Small intestine (tissue), 7 donors: ENCODE results near the gene ARTN. TPM values are rescaled to one million over a fixed set of nuclear protein-coding genes. Genes with fewer than 3 reads are reported as not detected.

Source experiments
- DNase-seq, 2 donors: peaks; one replicate each; pipeline versions ENCODE4 v3.0.0 to v3.0.0-alpha.2; 2013
- FAIRE-seq: peaks from 2 replicates; lab custom pipeline; 2012; peaks lifted over from hg19 to GRCh38; lab: Jason Lieb, UNC
- H3K27ac ChIP-seq, 3 donors: one replicate each; pipeline ENCODE4 v1.5.1; 2013; ENCODE audit warnings: low read length in 2 of 3, mild to moderate bottlenecking in 2 of 3, control low read depth in 1 of 3, inconsistent platforms in 1 of 3, low read depth in 1 of 3, moderate library complexity in 1 of 3
- H3K27me3 ChIP-seq, 3 donors: one replicate each; pipeline ENCODE4 v1.6.1; 2013; ENCODE audit warnings: low read length in 3 of 3, inconsistent platforms in 1 of 3; ENCODE audit not compliant: control insufficient read depth in 3 of 3, insufficient read depth in 3 of 3
- H3K36me3 ChIP-seq, 3 donors: one replicate each; pipeline ENCODE4 v1.6.1; 2013; ENCODE audit warnings: low read length in 3 of 3, inconsistent platforms in 1 of 3, low read depth in 1 of 3, mild to moderate bottlenecking in 1 of 3, moderate library complexity in 1 of 3; ENCODE audit not compliant: control insufficient read depth in 3 of 3, insufficient read depth in 2 of 3
- H3K4me1 ChIP-seq, 3 donors: one replicate each; pipeline ENCODE4 v1.6.1; 2013; ENCODE audit warnings: low read length in 2 of 3, inconsistent platforms in 1 of 3, low read depth in 1 of 3, mild to moderate bottlenecking in 1 of 3, moderate library complexity in 1 of 3; ENCODE audit not compliant: control insufficient read depth in 3 of 3, insufficient read depth in 2 of 3
- H3K4me3 ChIP-seq, 3 donors: one replicate each; pipeline ENCODE4 v1.5.1; 2013; ENCODE audit warnings: low read length in 3 of 3, control low read depth in 1 of 3, inconsistent platforms in 1 of 3, low read depth in 1 of 3, mild to moderate bottlenecking in 1 of 3, moderate library complexity in 1 of 3
- H3K9me3 ChIP-seq, 2 donors: one replicate each; pipeline ENCODE4 v1.6.1; 2013; ENCODE audit warnings: low read depth in 1 of 2, low read length in 1 of 2; ENCODE audit not compliant: control insufficient read depth in 2 of 2, insufficient read depth in 1 of 2
- WGBS, 3 donors: extraction: QIAGEN DNeasy Blood & Tissue Kit; methylation state at CpG; one replicate each; pipeline ENCODE4 v1.1.7; 2013; 5-methylcytosine and 5-hydroxymethylcytosine counted together
- polyA plus RNA-seq, 4 donors: library from polyadenylated mRNA; stranded (reverse) in 3 of 4; unstranded in 1 of 4; fragments of 200-250 nt in 3 of 4; fragments of 120-200 nt in 1 of 4; gene quantifications; one replicate each; pipeline versions ENCODE4 v1.2.1 to v1.2.3, GENCODE V29; 2013
- donor health status: healthy with polysubstance abuse.
- donor health status: control.
- donor health status: control.
- donor health status: Bipolar disorder and iron deficiency.
- donor health status: healthy.

ARTN gene
- polyA plus RNA-seq, 4 donors, result 0.81 to 1.2 (median 0.83) TPM; not detected in 1

GRCh38 chr1:43956234-43956633 is 22.6 kb downstream of the ARTN start:
- H3K27ac ChIP-seq, result no peak overlapping the region
- DNase-seq, result no peak
- WGBS, 3 donors, result 97% methylated on average over 8 of the region's 8 CpGs
- no peaks in the 10 kb centered on the region for H3K4me1 ChIP-seq
- H3K9me3 ChIP-seq, result no peaks in the 10 kb centered on the region
- peaks cover 3 to 54% (median 6%) of the 10 kb centered on the region in 3 donors for H3K36me3 ChIP-seq
- no peaks in the 10 kb centered on the region for H3K27me3 ChIP-seq
- H3K4me3 ChIP-seq, result no peak overlapping the region
- FAIRE-seq, result no peak

DNA sequence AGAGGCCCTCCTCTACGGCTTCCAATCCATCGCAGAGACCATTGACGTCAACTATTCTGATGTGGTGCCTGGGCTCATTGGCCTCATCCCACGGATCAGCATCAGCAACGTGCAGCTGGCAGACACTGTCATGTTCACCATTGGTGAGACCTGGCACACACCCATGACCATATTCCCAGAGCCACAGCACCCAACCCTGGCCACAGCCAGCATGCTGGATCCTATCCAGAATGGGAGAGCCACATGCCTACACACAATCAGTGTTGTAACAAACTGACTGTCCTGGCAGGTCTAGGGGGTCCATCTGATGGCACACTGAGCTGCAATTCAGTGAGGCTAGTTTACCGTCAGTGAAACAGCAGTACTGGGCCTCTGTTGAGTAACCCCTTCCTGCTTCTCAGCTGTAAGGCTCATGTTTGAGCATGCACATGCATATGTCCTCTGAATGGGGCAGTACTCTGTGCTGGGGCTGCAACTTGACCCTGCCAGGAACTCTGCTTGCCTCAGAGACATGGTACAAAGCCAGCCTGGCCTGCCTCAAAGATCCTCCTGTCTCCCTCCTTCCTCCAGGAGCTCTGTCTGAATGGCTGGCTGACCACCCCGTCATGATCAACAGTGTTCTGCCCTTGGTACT is 23.9 kb downstream of the ARTN start:
- WGBS, 3 donors, result 89 to 91% (median 91%) methylated on average over 7 of the region's 7 CpGs
- Histone ChIP-seq H3K27me3 (no peaks in the 10 kb centered on the region), H3K4me1 (no peaks in the 10 kb centered on the region), H3K27ac (no peak overlapping the region), H3K9me3 (no peaks in the 10 kb centered on the region), H3K36me3 (peaks cover 6 to 64% (median 9%) of the 10 kb centered on the region in 3 donors), H3K4me3 (no peak overlapping the region)
- DNase-seq, result no peak
- FAIRE-seq, result no peak

DNA sequence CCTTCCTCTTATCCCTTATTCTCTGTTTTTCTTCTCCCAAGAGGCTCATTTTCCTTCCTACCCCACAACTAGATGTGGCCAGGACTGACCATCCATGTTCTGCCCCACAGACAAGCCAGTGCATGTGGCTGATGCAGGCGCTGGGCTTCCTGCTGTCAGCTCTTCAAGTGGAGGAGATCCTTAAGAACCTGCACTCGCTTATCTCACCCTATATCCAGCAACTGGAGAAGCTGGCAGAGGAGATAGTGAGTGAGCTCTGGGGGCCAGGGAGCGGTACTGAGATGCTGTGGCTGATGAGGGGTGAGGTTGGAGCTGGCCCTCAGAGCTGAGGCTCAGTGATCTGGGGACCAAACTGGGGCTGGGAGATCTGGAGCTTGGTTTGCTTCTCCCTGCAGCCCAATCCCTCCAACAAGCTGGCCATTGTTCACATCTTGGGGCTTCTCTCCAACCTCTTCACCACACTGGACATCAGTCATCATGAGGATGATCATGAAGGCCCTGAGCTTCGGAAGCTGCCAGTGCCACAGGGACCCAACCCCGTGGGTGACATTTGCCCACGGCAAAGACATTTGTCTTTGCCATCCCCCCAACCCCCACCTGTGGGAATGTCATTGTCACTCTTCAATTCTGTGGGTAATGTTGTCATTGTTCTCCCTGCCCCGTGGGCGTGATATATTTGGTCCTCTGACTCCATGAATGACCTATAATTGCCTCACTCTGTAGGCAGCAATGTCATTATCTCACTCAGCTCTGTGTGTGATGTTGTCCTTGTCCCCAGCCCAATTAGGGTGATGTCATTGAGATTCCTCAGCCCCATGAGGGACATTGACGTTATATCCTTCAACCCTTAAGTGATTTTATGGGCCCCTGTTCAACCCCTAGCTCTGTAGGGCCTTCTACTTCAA is 25.0 kb downstream of the ARTN start:
- H3K27me3 ChIP-seq, result no peaks in the 10 kb centered on the region
- peaks cover 6 to 64% (median 12%) of the 10 kb centered on the region in 3 donors for H3K36me3 ChIP-seq
- FAIRE-seq, result no peak
- no peaks in the 10 kb centered on the region for H3K9me3 ChIP-seq
- no peak for DNase-seq
- WGBS, 3 donors, result 90 to 93% (median 92%) methylated on average over 9 of the region's 9 CpGs
- no peak overlapping the region for H3K27ac ChIP-seq
- no peak overlapping the region for H3K4me3 ChIP-seq
- no peaks in the 10 kb centered on the region for H3K4me1 ChIP-seq

DNA sequence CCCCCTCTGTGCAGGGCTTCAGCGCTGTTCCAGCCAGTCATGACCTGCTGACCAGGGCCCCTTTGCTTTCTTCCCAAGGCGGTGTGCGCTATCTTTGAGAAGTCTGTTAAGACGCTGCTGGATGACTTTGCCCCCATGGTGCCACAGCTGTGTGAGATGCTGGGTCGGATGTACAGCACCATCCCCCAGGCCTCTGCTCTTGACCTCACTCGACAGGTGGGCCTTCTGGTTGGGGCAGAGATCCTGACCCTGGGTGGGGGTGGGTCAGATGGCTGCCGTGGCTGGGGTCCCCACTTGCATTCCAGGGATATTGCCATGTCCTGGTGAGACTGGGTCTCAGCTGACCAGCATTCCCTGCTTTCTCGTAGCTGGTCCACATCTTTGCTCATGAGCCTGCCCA is 27.2 kb downstream of the ARTN start:
- DNase-seq (no peak), FAIRE-seq (no peak)
- Histone ChIP-seq H3K4me3 (no peak overlapping the region), H3K4me1 (no peaks in the 10 kb centered on the region), H3K9me3 (no peaks in the 10 kb centered on the region), H3K27me3 (no peaks in the 10 kb centered on the region), H3K36me3 (peaks cover 6 to 76% (median 12%) of the 10 kb centered on the region in 3 donors), H3K27ac (no peak overlapping the region)
- WGBS, 3 donors, result 94 to 96% (median 95%) methylated on average over 8 of the region's 8 CpGs

DNA sequence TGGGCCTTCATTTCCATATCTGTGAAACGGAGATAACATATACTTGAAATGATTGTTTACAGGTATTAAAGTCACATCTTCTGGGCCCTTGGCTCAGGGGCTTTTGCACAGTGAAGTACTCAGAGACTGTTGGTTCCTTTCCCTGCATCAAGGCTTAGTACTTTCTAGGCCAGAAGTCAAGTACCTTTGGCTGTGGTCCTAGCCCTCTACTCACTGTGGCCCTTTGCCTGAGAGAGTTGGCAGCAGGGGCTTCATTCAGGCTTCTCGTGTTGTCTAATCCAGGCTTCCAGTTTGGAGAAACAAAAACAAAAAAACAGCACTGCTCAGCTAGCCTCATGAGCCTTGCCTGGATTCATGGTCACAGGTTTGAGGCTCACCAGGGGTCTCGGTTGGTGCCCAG is 28.1 kb downstream of the ARTN start:
- peaks cover 6 to 78% (median 8%) of the 10 kb centered on the region in 3 donors for H3K36me3 ChIP-seq
- 81 to 98% (median 91%) methylated on average over 3 of the region's 3 CpGs for WGBS, 3 donors

GRCh38 chr1:43962324-43962723 is 28.7 kb downstream of the ARTN start:
- no peaks in the 10 kb centered on the region for H3K9me3 ChIP-seq
- H3K4me1 ChIP-seq, result no peaks in the 10 kb centered on the region
- H3K4me3 ChIP-seq, result no peak overlapping the region
- 87 to 95% (median 94%) methylated on average over 2 of the region's 2 CpGs for WGBS, 3 donors
- H3K27me3 ChIP-seq, result no peaks in the 10 kb centered on the region
- peaks cover 6 to 78% (median 8%) of the 10 kb centered on the region in 3 donors for H3K36me3 ChIP-seq
- DNase-seq, result no peak
- no peak for FAIRE-seq
- no peak overlapping the region for H3K27ac ChIP-seq

More for the DNA sequence above, 28.1 kb downstream of the ARTN start:
- Histone ChIP-seq H3K4me3 (no peak overlapping the region), H3K9me3 (no peaks in the 10 kb centered on the region), H3K27me3 (no peaks in the 10 kb centered on the region), H3K27ac (no peak overlapping the region), H3K4me1 (no peaks in the 10 kb centered on the region)
- no peak for FAIRE-seq
- DNase-seq, result no peak

DNA sequence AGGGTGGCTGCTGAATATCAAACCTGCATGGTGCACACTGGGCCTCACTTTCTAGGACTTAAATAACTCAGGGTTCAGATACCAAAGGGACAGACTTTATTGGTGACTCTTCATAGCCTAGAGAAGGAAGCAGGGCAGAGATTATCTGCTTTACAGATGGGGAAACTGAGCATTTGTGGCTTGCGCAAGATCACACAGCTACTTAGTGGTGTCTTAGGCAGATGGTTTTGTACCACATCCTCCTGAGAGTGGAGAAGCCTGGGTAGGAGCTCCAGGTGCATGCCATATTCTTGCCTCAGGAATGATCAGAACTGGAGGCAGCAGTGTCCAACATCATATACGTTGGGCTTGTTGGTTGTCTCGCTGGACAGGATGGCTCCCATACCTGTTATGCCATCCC is 29.4 kb downstream of the ARTN start:
- WGBS, 3 donors, result 92 to 98% (median 96%) methylated on average over 3 of the region's 3 CpGs
- H3K27me3 ChIP-seq, result no peaks in the 10 kb centered on the region
- no peak overlapping the region for H3K4me3 ChIP-seq
- FAIRE-seq (no peak), DNase-seq (no peak)
- no peaks in the 10 kb centered on the region for H3K4me1 ChIP-seq
- no peak overlapping the region for H3K27ac ChIP-seq
- peaks cover 3 to 78% (median 8%) of the 10 kb centered on the region in 3 donors for H3K36me3 ChIP-seq
- H3K9me3 ChIP-seq, result peaks cover 0 to 3% of the 10 kb centered on the region in 2 donors

GRCh38 chr1:43963890-43964289 is 30.3 kb downstream of the ARTN start:
- H3K9me3 ChIP-seq, result peaks cover 0 to 8% of the 10 kb centered on the region in 2 donors
- FAIRE-seq (no peak), DNase-seq (no peak)
- 84 to 94% (median 86%) methylated on average over 5 of the region's 5 CpGs for WGBS, 3 donors
- no peaks in the 10 kb centered on the region for H3K27me3 ChIP-seq
- H3K27ac ChIP-seq, result no peak overlapping the region
- H3K36me3 ChIP-seq, result peaks cover 2 to 72% (median 6%) of the 10 kb centered on the region in 3 donors
- H3K4me3 ChIP-seq, result no peak overlapping the region
- H3K4me1 ChIP-seq, result no peaks in the 10 kb centered on the region
